WTC11 (cell line): Measurements from ENCODE around the gene ZFYVE16.

Experiments
- FOXP1 ChIP-seq: sonication (generic); formaldehyde crosslinking; IDR thresholded peaks from 2 replicates; pipeline ENCODE4 v1.8.0; 2022; ENCODE audit warnings: missing genetic modification reagents, mild to moderate bottlenecking, moderate library complexity, borderline replicate concordance
- HMGA2 ChIP-seq: fragments of 250-450 bp; sonication (Bioruptor Pico); IDR thresholded peaks from 2 replicates; pipeline ENCODE4 v1.4.0; 2021; ENCODE audit warnings: mild to moderate bottlenecking, moderate library complexity
- JUN ChIP-seq: sonication (generic); formaldehyde crosslinking; IDR thresholded peaks from 2 replicates; pipeline ENCODE4 v1.8.0; 2023; ENCODE audit warnings: mild to moderate bottlenecking, missing genetic modification reagents
- PRRX2 ChIP-seq: fragments of 250-450 bp; sonication (Bioruptor Pico); IDR thresholded peaks from 2 replicates; pipeline ENCODE4 v1.8.0; 2021; ENCODE audit warnings: mild to moderate bottlenecking
- SMAD3 ChIP-seq: sonication (generic); formaldehyde crosslinking; IDR thresholded peaks from 2 replicates; pipeline ENCODE4 v1.8.0; 2022; ENCODE audit warnings: missing genetic modification reagents, mild to moderate bottlenecking, borderline replicate concordance
- TCF7 ChIP-seq: sonication (generic); formaldehyde crosslinking; IDR thresholded peaks from 2 replicates; pipeline ENCODE4 v1.8.0; 2022; ENCODE audit warnings: mild to moderate bottlenecking, low read depth, missing genetic modification reagents, moderate library complexity
- ZBTB21 ChIP-seq: sonication (generic); formaldehyde crosslinking; IDR thresholded peaks from 2 replicates; pipeline ENCODE4 v1.8.1; 2023; ENCODE audit warnings: mild to moderate bottlenecking, missing genetic modification reagents, borderline replicate concordance
- TF ChIP-seq, protein P1 (sequence below): fragments of 200-600 bp; IDR thresholded peaks from 2 replicates; pipeline ENCODE4 v1.8.0; 2022; ENCODE audit warnings: antibody characterized with exemption
- TF ChIP-seq, protein P2 (sequence below): sonication (generic); formaldehyde crosslinking; IDR thresholded peaks from 2 replicates; pipeline ENCODE4 v1.8.1; 2022; ENCODE audit warnings: mild to moderate bottlenecking, missing genetic modification reagents, moderate library complexity, borderline replicate concordance
- TF ChIP-seq, protein P3 (sequence below): sonication (generic); formaldehyde crosslinking; IDR thresholded peaks from 2 replicates; pipeline ENCODE4 v1.8.1; 2022; ENCODE audit warnings: low read depth, mild to moderate bottlenecking, moderate library complexity, missing genetic modification reagents, borderline replicate concordance
- TF ChIP-seq, protein P4 (sequence below): sonication (generic); formaldehyde crosslinking; IDR thresholded peaks from 2 replicates; pipeline ENCODE4 v1.8.1; 2023; ENCODE audit warnings: mild to moderate bottlenecking, missing genetic modification reagents
- TF ChIP-seq, protein P5 (sequence below): sonication (generic); formaldehyde crosslinking; IDR thresholded peaks from 2 replicates; pipeline ENCODE4 v1.8.0; 2022; ENCODE audit warnings: mild to moderate bottlenecking, missing genetic modification reagents

DNA sequence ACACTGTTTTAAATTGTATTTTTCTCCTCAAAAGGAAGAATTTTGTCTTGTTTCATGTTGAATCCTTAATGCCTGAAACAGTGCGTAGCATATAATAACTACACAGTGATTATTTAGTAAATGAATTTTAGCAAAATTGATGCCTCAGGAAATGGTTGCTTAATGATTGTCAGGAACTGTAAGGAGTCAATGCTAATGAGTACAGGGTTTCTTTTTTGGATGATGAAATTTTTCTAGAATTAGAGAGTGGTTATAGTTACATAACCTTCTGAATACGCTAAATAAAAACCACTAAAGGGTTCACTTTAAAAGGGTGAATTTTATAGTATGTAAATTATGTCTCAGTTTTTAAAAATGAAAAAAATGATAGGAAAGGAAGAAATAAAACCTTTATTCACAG lies 94.9 kb downstream of the ZFYVE16 start:
- TF ChIP-seq JUN (CRISPR knock-in tag) (no peak), HMGA2 (CRISPR knock-in tag) (no peak), SMAD3 (no peak), PRRX2 (CRISPR knock-in tag) (no peak), ZBTB21 (CRISPR knock-in tag) (no peak), FOXP1 (CRISPR knock-in tag) (no peak), TCF7 (CRISPR knock-in tag) (no peak)
- TF ChIP-seq, protein P1, sequence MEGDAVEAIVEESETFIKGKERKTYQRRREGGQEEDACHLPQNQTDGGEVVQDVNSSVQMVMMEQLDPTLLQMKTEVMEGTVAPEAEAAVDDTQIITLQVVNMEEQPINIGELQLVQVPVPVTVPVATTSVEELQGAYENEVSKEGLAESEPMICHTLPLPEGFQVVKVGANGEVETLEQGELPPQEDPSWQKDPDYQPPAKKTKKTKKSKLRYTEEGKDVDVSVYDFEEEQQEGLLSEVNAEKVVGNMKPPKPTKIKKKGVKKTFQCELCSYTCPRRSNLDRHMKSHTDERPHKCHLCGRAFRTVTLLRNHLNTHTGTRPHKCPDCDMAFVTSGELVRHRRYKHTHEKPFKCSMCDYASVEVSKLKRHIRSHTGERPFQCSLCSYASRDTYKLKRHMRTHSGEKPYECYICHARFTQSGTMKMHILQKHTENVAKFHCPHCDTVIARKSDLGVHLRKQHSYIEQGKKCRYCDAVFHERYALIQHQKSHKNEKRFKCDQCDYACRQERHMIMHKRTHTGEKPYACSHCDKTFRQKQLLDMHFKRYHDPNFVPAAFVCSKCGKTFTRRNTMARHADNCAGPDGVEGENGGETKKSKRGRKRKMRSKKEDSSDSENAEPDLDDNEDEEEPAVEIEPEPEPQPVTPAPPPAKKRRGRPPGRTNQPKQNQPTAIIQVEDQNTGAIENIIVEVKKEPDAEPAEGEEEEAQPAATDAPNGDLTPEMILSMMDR, result no peak
- TF ChIP-seq, protein P2, sequence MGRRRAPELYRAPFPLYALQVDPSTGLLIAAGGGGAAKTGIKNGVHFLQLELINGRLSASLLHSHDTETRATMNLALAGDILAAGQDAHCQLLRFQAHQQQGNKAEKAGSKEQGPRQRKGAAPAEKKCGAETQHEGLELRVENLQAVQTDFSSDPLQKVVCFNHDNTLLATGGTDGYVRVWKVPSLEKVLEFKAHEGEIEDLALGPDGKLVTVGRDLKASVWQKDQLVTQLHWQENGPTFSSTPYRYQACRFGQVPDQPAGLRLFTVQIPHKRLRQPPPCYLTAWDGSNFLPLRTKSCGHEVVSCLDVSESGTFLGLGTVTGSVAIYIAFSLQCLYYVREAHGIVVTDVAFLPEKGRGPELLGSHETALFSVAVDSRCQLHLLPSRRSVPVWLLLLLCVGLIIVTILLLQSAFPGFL (CRISPR knock-in tag), result no peak
- TF ChIP-seq, protein P3, sequence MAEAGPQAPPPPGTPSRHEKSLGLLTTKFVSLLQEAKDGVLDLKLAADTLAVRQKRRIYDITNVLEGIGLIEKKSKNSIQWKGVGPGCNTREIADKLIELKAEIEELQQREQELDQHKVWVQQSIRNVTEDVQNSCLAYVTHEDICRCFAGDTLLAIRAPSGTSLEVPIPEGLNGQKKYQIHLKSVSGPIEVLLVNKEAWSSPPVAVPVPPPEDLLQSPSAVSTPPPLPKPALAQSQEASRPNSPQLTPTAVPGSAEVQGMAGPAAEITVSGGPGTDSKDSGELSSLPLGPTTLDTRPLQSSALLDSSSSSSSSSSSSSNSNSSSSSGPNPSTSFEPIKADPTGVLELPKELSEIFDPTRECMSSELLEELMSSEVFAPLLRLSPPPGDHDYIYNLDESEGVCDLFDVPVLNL (CRISPR knock-in tag), result no peak
- TF ChIP-seq, protein P4, sequence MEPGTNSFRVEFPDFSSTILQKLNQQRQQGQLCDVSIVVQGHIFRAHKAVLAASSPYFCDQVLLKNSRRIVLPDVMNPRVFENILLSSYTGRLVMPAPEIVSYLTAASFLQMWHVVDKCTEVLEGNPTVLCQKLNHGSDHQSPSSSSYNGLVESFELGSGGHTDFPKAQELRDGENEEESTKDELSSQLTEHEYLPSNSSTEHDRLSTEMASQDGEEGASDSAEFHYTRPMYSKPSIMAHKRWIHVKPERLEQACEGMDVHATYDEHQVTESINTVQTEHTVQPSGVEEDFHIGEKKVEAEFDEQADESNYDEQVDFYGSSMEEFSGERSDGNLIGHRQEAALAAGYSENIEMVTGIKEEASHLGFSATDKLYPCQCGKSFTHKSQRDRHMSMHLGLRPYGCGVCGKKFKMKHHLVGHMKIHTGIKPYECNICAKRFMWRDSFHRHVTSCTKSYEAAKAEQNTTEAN, result no peak
- TF ChIP-seq, protein P5, sequence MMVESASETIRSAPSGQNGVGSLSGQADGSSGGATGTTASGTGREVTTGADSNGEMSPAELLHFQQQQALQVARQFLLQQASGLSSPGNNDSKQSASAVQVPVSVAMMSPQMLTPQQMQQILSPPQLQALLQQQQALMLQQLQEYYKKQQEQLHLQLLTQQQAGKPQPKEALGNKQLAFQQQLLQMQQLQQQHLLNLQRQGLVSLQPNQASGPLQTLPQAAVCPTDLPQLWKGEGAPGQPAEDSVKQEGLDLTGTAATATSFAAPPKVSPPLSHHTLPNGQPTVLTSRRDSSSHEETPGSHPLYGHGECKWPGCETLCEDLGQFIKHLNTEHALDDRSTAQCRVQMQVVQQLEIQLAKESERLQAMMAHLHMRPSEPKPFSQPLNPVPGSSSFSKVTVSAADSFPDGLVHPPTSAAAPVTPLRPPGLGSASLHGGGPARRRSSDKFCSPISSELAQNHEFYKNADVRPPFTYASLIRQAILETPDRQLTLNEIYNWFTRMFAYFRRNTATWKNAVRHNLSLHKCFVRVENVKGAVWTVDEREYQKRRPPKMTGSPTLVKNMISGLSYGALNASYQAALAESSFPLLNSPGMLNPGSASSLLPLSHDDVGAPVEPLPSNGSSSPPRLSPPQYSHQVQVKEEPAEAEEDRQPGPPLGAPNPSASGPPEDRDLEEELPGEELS (CRISPR knock-in tag), result no peak
